ENCODE results near the gene USP33.
A peak's percentile ranks its signal among the peaks of the same experiment; 100 is the strongest.

The USP33 gene

DNA sequence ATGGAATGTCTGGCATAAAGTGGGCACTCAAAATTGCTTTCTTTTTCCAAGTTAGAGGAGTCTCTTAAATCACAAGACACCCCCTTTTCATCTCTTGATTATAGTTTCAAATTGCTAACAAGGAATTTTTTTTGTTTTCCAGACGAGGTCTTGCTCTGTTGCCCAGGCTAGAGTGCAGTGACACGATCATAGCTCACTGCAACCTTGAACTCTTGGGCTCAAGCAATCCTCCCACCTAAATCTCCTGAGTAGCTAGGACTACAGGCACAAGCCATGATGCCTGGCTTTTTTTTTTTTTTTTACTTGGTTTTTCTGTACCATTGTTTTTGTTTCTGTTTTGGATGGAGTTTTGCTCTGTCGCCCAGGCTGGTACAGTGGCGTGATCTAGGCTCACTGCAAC, 98.0 kb downstream of the USP33 start:
- DNase-seq (ENCODE audit: low spot score) = no peak
- in situ Hi-C loops (cut with MboI; ENCODE audit: low sequenced_read_pairs, unreplicated experiment) = loop anchor here (10.0 kb wide), 1 partner anchor 63 kb away; no protein-coding TSS in a partner anchor
- TF ChIP-seq, protein P1, sequence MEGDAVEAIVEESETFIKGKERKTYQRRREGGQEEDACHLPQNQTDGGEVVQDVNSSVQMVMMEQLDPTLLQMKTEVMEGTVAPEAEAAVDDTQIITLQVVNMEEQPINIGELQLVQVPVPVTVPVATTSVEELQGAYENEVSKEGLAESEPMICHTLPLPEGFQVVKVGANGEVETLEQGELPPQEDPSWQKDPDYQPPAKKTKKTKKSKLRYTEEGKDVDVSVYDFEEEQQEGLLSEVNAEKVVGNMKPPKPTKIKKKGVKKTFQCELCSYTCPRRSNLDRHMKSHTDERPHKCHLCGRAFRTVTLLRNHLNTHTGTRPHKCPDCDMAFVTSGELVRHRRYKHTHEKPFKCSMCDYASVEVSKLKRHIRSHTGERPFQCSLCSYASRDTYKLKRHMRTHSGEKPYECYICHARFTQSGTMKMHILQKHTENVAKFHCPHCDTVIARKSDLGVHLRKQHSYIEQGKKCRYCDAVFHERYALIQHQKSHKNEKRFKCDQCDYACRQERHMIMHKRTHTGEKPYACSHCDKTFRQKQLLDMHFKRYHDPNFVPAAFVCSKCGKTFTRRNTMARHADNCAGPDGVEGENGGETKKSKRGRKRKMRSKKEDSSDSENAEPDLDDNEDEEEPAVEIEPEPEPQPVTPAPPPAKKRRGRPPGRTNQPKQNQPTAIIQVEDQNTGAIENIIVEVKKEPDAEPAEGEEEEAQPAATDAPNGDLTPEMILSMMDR (IDR thresholded peaks at IDR 0.05; ENCODE audit: borderline replicate concordance, control extremely low read depth, extremely low read depth, insufficient read depth, missing control alignments) = no peak

- DNase-seq (ENCODE audit: low spot score) = no peak
- TF ChIP-seq, protein P1 (IDR thresholded peaks at IDR 0.05; ENCODE audit: borderline replicate concordance, control extremely low read depth, extremely low read depth, insufficient read depth, missing control alignments) = no peak
- in situ Hi-C loops (cut with MboI; ENCODE audit: low sequenced_read_pairs, unreplicated experiment) = loop anchor here (10.0 kb wide), 1 partner anchor 65 kb away; no protein-coding TSS in a partner anchor
These were observed 99.6 kb downstream of the USP33 start for GRCh38 chr1:77659879-77660593.

GRCh38 chr1:77658271-77658670, 101.4 kb downstream of the USP33 start:
- TF ChIP-seq, protein P1 (IDR thresholded peaks at IDR 0.05; ENCODE audit: borderline replicate concordance, control extremely low read depth, extremely low read depth, insufficient read depth, missing control alignments) = no peak
- in situ Hi-C loops (cut with MboI; ENCODE audit: low sequenced_read_pairs, unreplicated experiment) = no loop called here
- DNase-seq (ENCODE audit: low spot score) = no peak

GRCh38 chr1:77655431-77655974, 104.1 kb downstream of the USP33 start:
- in situ Hi-C loops (cut with MboI; ENCODE audit: low sequenced_read_pairs, unreplicated experiment) = no loop called here
- DNase-seq (ENCODE audit: low spot score) = peak; percentile 13

GRCh38 chr1:77652970-77653516, 106.6 kb downstream of the USP33 start:
- in situ Hi-C loops (cut with MboI; ENCODE audit: low sequenced_read_pairs, unreplicated experiment) = no loop called here
- TF ChIP-seq, protein P1 (IDR thresholded peaks at IDR 0.05; ENCODE audit: borderline replicate concordance, control extremely low read depth, extremely low read depth, insufficient read depth, missing control alignments) = no peak

More at GRCh38 chr1:77655431-77655974, 104.1 kb downstream of the USP33 start:
- TF ChIP-seq, protein P1 (IDR thresholded peaks at IDR 0.05; ENCODE audit: borderline replicate concordance, control extremely low read depth, extremely low read depth, insufficient read depth, missing control alignments) = no peak

GRCh38 chr1:77652268-77652667, 107.4 kb downstream of the USP33 start:
- no peak for DNase-seq (ENCODE audit: low spot score)
- in situ Hi-C loops (cut with MboI; ENCODE audit: low sequenced_read_pairs, unreplicated experiment) = no loop called here
- TF ChIP-seq, protein P1 (IDR thresholded peaks at IDR 0.05; ENCODE audit: borderline replicate concordance, control extremely low read depth, extremely low read depth, insufficient read depth, missing control alignments) = no peak

More at GRCh38 chr1:77652970-77653516, 106.6 kb downstream of the USP33 start:
- DNase-seq (ENCODE audit: low spot score) = no peak

Data from GM13976 (cell line).